ENCODE results near the gene NEURL2.

- no peak for TF ChIP-seq CTCF (IDR thresholded peaks at IDR 0.05)
- TF ChIP-seq POLR2AphosphoS5 (IDR thresholded peaks at IDR 0.05; ENCODE audit: insufficient read depth in 1 of 2, low read depth in 1 of 2), result no peak
- TF ChIP-seq POLR2A (IDR thresholded peaks at IDR 0.05), result no peak
These were observed 6.7 kb upstream of the NEURL2 start for GRCh38 chr20:45897692-45898091.
